K562 (cell line): ENCODE results near the gene ATP2A3. TPM values are rescaled to one million over a fixed set of nuclear protein-coding genes. Genes with fewer than 3 reads are reported as not detected.
A peak's percentile ranks its signal among the peaks of the same experiment; 100 is the strongest.

Source experiments
- AFF1 ChIP-seq, 2 experiments: fragments of 450-650 bp; IDR thresholded peaks; 2 replicates each; pipeline ENCODE4 v1.6.1; 2018; ENCODE audit warnings: mild to moderate bottlenecking in 2 of 2, low read depth in 1 of 2; ENCODE audit not compliant: partially characterized antibody in 2 of 2
- ARID2 ChIP-seq: fragments of 450-650 bp; IDR thresholded peaks from 2 replicates; pipeline ENCODE4 v1.6.1; 2017; ENCODE audit warnings: antibody characterized with exemption, mild to moderate bottlenecking
- E4F1 ChIP-seq: fragments of 250-450 bp; sonication (Bioruptor Pico); IDR thresholded peaks from 2 replicates; pipeline ENCODE4 v1.5.0; 2021; ENCODE audit warnings: mild to moderate bottlenecking, borderline replicate concordance
- GABPB2 ChIP-seq: fragments of 250-450 bp; sonication (Bioruptor Pico); conservative IDR thresholded peaks from 2 replicates; pipeline ENCODE4 v1.5.1; 2021; ENCODE audit warnings: mild to moderate bottlenecking
- HNRNPH1 ChIP-seq: fragments of 200-400 bp; formaldehyde crosslinking; optimal IDR thresholded peaks from 2 replicates; pipeline ENCODE3; 2017; ENCODE audit warnings: low read depth, mild to moderate bottlenecking, low read length, moderate library complexity
- MAFG ChIP-seq: fragments of 450-650 bp; conservative IDR thresholded peaks from 2 replicates; pipeline ENCODE4 v1.6.1; 2016; ENCODE audit warnings: missing genetic modification characterization, missing compliant biosample characterization
- MTA3 ChIP-seq: fragments of 450-650 bp; formaldehyde crosslinking; IDR thresholded peaks from 2 replicates; pipeline ENCODE4 v1.6.1; 2017; ENCODE audit warnings: mild to moderate bottlenecking, borderline replicate concordance
- NCOR1 ChIP-seq: fragments of 450-650 bp; IDR thresholded peaks from 2 replicates; pipeline ENCODE4 v1.6.1; 2016; ENCODE audit warnings: mild to moderate bottlenecking, moderate library complexity
- PRDM10 ChIP-seq: fragments of 450-650 bp; IDR thresholded peaks from 2 replicates; pipeline ENCODE4 v1.6.1; 2018; ENCODE audit not compliant: partially characterized antibody
- SIN3B ChIP-seq: fragments of 450-650 bp; IDR thresholded peaks from 2 replicates; pipeline ENCODE4 v1.6.1; 2017; ENCODE audit warnings: low read depth, mild to moderate bottlenecking, moderate library complexity
- SRF ChIP-seq, 2 experiments: fragments of 250-450, 450-650 bp in 1 of 2; sonication (Bioruptor Pico) in 1 of 2; sonication (generic) in 1 of 2; formaldehyde crosslinking; IDR thresholded peaks; 2 replicates each; pipeline versions ENCODE4 v1.5.0 to v1.5.1; 2020 to 2022; ENCODE audit warnings: mild to moderate bottlenecking in 1 of 2, missing genetic modification reagents in 1 of 2
- USF1 ChIP-seq: sonication (generic); formaldehyde crosslinking; IDR thresholded peaks from 2 replicates; pipeline ENCODE4 v1.9.0; 2022; ENCODE audit warnings: mild to moderate bottlenecking, missing genetic modification reagents
- ZBTB9 ChIP-seq: fragments of 450-650 bp; formaldehyde crosslinking; IDR thresholded peaks from 2 replicates; pipeline ENCODE4 v1.4.0; 2020; ENCODE audit warnings: mild to moderate bottlenecking, moderate library complexity
- ZC3H4 ChIP-seq: sonication (generic); formaldehyde crosslinking; IDR thresholded peaks from 2 replicates; pipeline ENCODE4 v1.9.0; 2021; ENCODE audit warnings: missing genetic modification reagents, borderline replicate concordance
- polyA plus RNA-seq, 8 experiments: library from polyadenylated mRNA; depleted of rRNA in 4 of 8; stranded (reverse) in 5 of 8; unstranded in 3 of 8; fragments of >200 nt; fragmentation: Nextera tagmentation in 2 of 8; fragmentation: Illumina TruSeq in 1 of 8; extraction: Ambion mirVana in 2 of 8; extraction: Trizol in 1 of 8; gene quantifications; 2 replicates each; pipeline versions ENCODE4 v1.2.1 to v1.2.3, GENCODE V29; 2011 to 2014; ENCODE audit warnings: inconsistent platforms in 1 of 8, missing spikeins in 1 of 8
- total RNA-seq, 7 experiments: library from RNA; depleted of rRNA in 6 of 7; stranded (reverse); fragments of >200 nt in 6 of 7; fragmentation: Illumina TruSeq in 2 of 7; extraction: Trizol in 2 of 7; gene quantifications; 2 replicates each; pipeline versions ENCODE4 v1.2.1 to v1.2.3, GENCODE V29; 2011 to 2021; ENCODE audit warnings: low replicate concordance in 1 of 7

ATP2A3 gene
- total and polyA plus RNA-seq, 9 of the 15 experiments (the other 6 are each of a cell fraction or from before 2014, with no cell fraction given): 0.65 to 103 (median 31.3) TPM

- TF ChIP-seq AFF1 (IDR thresholded peaks at IDR 0.05; ENCODE audit: low read depth in 1 of 2, partially characterized antibody in 2 of 2) (no peak), MAFG (tag) (no peak), GABPB2 (no peak), USF1 (CRISPR knock-in tag) (no peak), SRF (CRISPR knock-in tag; IDR thresholded peaks at IDR 0.05) (peak in 1 of 2 experiments; percentile 51; a peak in 1 of 4 replicates), ZC3H4 (CRISPR knock-in tag) (no peak), PRDM10 (no peak), HNRNPH1 (no peak), ZBTB9 (CRISPR knock-in tag) (no peak), ARID2 (no peak), E4F1 (CRISPR knock-in tag) (no peak), MTA3 (no peak), NCOR1 (0 out of 2 replicates have a peak, but pooled peaks have one; percentile 27), SIN3B (no peak)
Observed at GRCh38 chr17:3888343-3889171, 75.7 kb downstream of the ATP2A3 start (continued).
